IMR-90 (cell line): ENCODE results near the gene DMRTC2.

Source experiments
- CEBPB ChIP-seq: IDR thresholded peaks from 2 replicates; pipeline ENCODE4 v1.6.1; 2012; ENCODE audit warnings: low read depth, low read length, improper control_type of control experiment
- CHD1 ChIP-seq: IDR thresholded peaks from 2 replicates; pipeline ENCODE4 v1.6.1; 2012; ENCODE audit warnings: low read depth, low read length, improper control_type of control experiment
- CTCF ChIP-seq: conservative IDR thresholded peaks from 2 replicates; pipeline ENCODE4 v1.5.1; 2012; ENCODE audit warnings: mild to moderate bottlenecking, low read depth, low read length, improper control_type of control experiment
- FOS ChIP-seq: fragments of 150-350 bp; IDR thresholded peaks from 2 replicates; pipeline ENCODE4 v1.6.1; 2016; ENCODE audit warnings: low read depth, low read length
- MAZ ChIP-seq: IDR thresholded peaks from 2 replicates; pipeline ENCODE4 v1.6.1; 2012; ENCODE audit warnings: low read depth, mild to moderate bottlenecking, low read length, improper control_type of control experiment, moderate library complexity, borderline replicate concordance
- MXI1 ChIP-seq: IDR thresholded peaks from 2 replicates; pipeline ENCODE4 v1.6.1; 2012; ENCODE audit warnings: low read depth, mild to moderate bottlenecking, low read length, moderate library complexity, borderline replicate concordance
- NFE2L2 ChIP-seq: fragments of 150-350 bp; IDR thresholded peaks from 2 replicates; pipeline ENCODE4 v1.6.1; 2016; ENCODE audit warnings: low read depth, mild to moderate bottlenecking, low read length
- POLR2A ChIP-seq: IDR thresholded peaks from 2 replicates; pipeline ENCODE4 v1.6.1; 2012; ENCODE audit warnings: mild to moderate bottlenecking, low read depth, low read length
- RAD21 ChIP-seq: IDR thresholded peaks from 2 replicates; pipeline ENCODE4 v1.6.1; 2012; ENCODE audit warnings: low read length, improper control_type of control experiment
- RCOR1 ChIP-seq: IDR thresholded peaks from 2 replicates; pipeline ENCODE4 v1.6.1; 2012; ENCODE audit warnings: mild to moderate bottlenecking, low read length, improper control_type of control experiment; ENCODE audit not compliant: insufficient replicate concordance
- RFX5 ChIP-seq: IDR thresholded peaks from 2 replicates; pipeline ENCODE4 v1.8.0; 2012; ENCODE audit warnings: low read depth, mild to moderate bottlenecking, low read length, moderate library complexity
- SMC3 ChIP-seq: fragments of 150-350 bp; IDR thresholded peaks from 2 replicates; pipeline ENCODE4 v1.6.1; 2016; ENCODE audit warnings: low read depth, mild to moderate bottlenecking, antibody characterized with exemption, low read length, moderate library complexity
- TF ChIP-seq, protein P1 (sequence below): fragments of 150-350 bp; IDR thresholded peaks from 2 replicates; pipeline ENCODE4 v1.6.1; 2017; ENCODE audit warnings: mild to moderate bottlenecking, antibody characterized with exemption, low read length, low read depth
- TF ChIP-seq, protein P2 (sequence below): fragments of 150-350 bp; IDR thresholded peaks from 2 replicates; pipeline ENCODE4 v1.6.1; 2016; ENCODE audit warnings: low read depth, mild to moderate bottlenecking, low read length, moderate library complexity, borderline replicate concordance

GRCh38 chr19:41893899-41894298 lies 49.1 kb downstream of the DMRTC2 start:
- TF ChIP-seq CTCF (peak; percentile 18; the same call in 1 of the 2 replicates), RAD21 (no peak), POLR2A (no peak), CEBPB (no peak), CHD1 (no peak), RFX5 (no peak), NFE2L2 (no peak), MXI1 (no peak), FOS (no peak), SMC3 (no peak), RCOR1 (no peak), MAZ (no peak)
- TF ChIP-seq, protein P1, sequence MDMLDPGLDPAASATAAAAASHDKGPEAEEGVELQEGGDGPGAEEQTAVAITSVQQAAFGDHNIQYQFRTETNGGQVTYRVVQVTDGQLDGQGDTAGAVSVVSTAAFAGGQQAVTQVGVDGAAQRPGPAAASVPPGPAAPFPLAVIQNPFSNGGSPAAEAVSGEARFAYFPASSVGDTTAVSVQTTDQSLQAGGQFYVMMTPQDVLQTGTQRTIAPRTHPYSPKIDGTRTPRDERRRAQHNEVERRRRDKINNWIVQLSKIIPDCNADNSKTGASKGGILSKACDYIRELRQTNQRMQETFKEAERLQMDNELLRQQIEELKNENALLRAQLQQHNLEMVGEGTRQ: no peak
- TF ChIP-seq, protein P2, sequence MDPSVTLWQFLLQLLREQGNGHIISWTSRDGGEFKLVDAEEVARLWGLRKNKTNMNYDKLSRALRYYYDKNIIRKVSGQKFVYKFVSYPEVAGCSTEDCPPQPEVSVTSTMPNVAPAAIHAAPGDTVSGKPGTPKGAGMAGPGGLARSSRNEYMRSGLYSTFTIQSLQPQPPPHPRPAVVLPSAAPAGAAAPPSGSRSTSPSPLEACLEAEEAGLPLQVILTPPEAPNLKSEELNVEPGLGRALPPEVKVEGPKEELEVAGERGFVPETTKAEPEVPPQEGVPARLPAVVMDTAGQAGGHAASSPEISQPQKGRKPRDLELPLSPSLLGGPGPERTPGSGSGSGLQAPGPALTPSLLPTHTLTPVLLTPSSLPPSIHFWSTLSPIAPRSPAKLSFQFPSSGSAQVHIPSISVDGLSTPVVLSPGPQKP: no peak
